Smooth muscle cell (in vitro differentiated cells): ENCODE results near the gene SLC24A4. TPM values are rescaled to one million over a fixed set of nuclear protein-coding genes. Genes with fewer than 3 reads are reported as not detected.

ENCODE experiments used
- DNase-seq: peaks from one replicate; lab custom pipeline; 2025; ENCODE audit not compliant: unreplicated experiment; lab: John Stamatoyannopoulos, UW
- H2AFZ ChIP-seq: fragments of 200-600 bp; sonication (generic); 2 replicates; pipeline ENCODE4 v1.6.0; 2016; ENCODE audit warnings: antibody characterized with exemption, low read depth, mild to moderate bottlenecking
- H3F3A ChIP-seq: fragments of 200-600 bp; sonication (generic); 2 replicates; pipeline ENCODE4 v1.6.0; 2017; ENCODE audit warnings: antibody characterized with exemption, low read depth
- H3K27ac ChIP-seq: fragments of 200-600 bp; sonication (generic); 2 replicates; pipeline ENCODE4 v1.5.1; 2016; ENCODE audit warnings: low read depth, mild to moderate bottlenecking
- H3K27me3 ChIP-seq: fragments of 200-600 bp; sonication (generic); 2 replicates; pipeline ENCODE4 v1.6.1; 2016; ENCODE audit warnings: low read depth, mild to moderate bottlenecking
- H3K36me3 ChIP-seq: fragments of 200-600 bp; sonication (generic); 2 replicates; pipeline ENCODE4 v1.5.1; 2016; ENCODE audit warnings: low read depth
- H3K4me1 ChIP-seq: fragments of 200-600 bp; sonication (generic); 2 replicates; pipeline ENCODE4 v1.5.1; 2016; ENCODE audit warnings: low read depth
- H3K4me2 ChIP-seq: fragments of 200-600 bp; sonication (generic); 2 replicates; pipeline ENCODE4 v1.6.0; 2016; ENCODE audit warnings: mild to moderate bottlenecking
- H3K4me3 ChIP-seq: fragments of 200-600 bp; sonication (generic); 2 replicates; pipeline ENCODE4 v1.5.1; 2016; ENCODE audit warnings: mild to moderate bottlenecking
- H3K79me2 ChIP-seq: fragments of 200-600 bp; sonication (generic); 2 replicates; pipeline ENCODE4 v1.6.0; 2016; ENCODE audit warnings: low read depth, mild to moderate bottlenecking
- H3K9ac ChIP-seq: fragments of 200-600 bp; sonication (generic); 2 replicates; pipeline ENCODE4 v1.6.0; 2016; ENCODE audit warnings: low read depth
- H3K9me3 ChIP-seq: fragments of 200-600 bp; sonication (generic); replicated peaks from 2 replicates; pipeline ENCODE4 v1.5.1; 2016; ENCODE audit warnings: low read depth
- H4K20me1 ChIP-seq: fragments of 200-600 bp; sonication (generic); 2 replicates; pipeline ENCODE4 v1.6.0; 2016; ENCODE audit warnings: low read depth
- WGBS: methylation state at CpG from one replicate; pipeline ENCODE4 v1.1.7; 2016; ENCODE audit warnings: low lambda C conversion rate; 5-methylcytosine and 5-hydroxymethylcytosine counted together
- polyA plus RNA-seq: library from polyadenylated mRNA; unstranded; fragments of >200 nt; fragmentation: Nextera tagmentation; extraction: Ambion mirVana; gene quantifications from 2 replicates; pipeline ENCODE4 v1.2.1, GENCODE V29; 2016
- total RNA-seq: library from RNA; depleted of rRNA; stranded (reverse); fragments of >200 nt; gene quantifications from 2 replicates; pipeline ENCODE4 v1.2.3, GENCODE V29; 2014
- TF ChIP-seq, protein P1 (sequence below): fragments of 200-600 bp; sonication (generic); IDR thresholded peaks from 2 replicates; pipeline ENCODE4 v1.5.1; 2017; ENCODE audit warnings: borderline replicate concordance, mild to moderate bottlenecking, antibody characterized with exemption; ENCODE audit not compliant: insufficient read depth, poor library complexity, severe bottlenecking

The SLC24A4 gene
- total and polyA plus RNA-seq, 2 experiments from 2014 or later: 0.58 TPM; not detected in 1

DNA sequence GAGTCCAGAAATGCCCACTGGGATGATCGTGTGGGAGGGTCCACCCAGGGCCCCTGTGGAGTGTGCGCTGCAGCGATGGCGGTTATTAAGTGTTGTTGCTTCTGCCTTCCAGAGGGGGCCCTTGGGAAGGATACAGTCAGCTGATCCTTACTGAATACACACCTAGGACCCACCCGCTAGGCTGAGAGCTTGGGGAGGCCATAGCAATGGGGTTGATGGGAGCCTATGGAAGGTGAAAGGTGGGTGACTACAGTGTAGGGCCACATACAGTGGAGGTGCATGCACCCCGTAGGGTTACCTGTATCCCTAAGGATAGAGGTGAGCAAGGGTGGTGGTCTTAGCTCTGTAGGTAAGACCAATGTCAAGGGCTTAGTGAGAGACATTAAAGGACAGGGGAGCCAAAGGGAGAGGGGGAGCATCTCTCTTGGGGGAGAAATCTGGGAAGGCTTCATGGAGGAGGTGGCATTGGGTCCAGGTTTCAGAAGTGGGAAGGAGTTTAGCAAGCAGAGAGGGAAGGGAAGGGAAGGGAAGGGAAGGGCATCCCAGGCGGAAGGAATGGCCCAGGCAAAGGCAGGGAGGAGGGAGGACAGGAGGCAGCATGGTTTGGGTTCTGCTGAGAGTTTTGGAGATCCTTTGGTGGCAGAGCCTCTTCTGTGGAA, 117.5 kb downstream of the SLC24A4 start:
- no peak overlapping the region for H3K4me2 ChIP-seq
- no peaks in the 10 kb centered on the region for H3K27me3 ChIP-seq
- H3K4me1 ChIP-seq: no peaks in the 10 kb centered on the region
- no peak for DNase-seq
- TF ChIP-seq, protein P1, sequence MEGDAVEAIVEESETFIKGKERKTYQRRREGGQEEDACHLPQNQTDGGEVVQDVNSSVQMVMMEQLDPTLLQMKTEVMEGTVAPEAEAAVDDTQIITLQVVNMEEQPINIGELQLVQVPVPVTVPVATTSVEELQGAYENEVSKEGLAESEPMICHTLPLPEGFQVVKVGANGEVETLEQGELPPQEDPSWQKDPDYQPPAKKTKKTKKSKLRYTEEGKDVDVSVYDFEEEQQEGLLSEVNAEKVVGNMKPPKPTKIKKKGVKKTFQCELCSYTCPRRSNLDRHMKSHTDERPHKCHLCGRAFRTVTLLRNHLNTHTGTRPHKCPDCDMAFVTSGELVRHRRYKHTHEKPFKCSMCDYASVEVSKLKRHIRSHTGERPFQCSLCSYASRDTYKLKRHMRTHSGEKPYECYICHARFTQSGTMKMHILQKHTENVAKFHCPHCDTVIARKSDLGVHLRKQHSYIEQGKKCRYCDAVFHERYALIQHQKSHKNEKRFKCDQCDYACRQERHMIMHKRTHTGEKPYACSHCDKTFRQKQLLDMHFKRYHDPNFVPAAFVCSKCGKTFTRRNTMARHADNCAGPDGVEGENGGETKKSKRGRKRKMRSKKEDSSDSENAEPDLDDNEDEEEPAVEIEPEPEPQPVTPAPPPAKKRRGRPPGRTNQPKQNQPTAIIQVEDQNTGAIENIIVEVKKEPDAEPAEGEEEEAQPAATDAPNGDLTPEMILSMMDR: no peak
- no peaks in the 10 kb centered on the region for H3F3A ChIP-seq
- no peak overlapping the region for H3K27ac ChIP-seq
- no peak overlapping the region for H3K9ac ChIP-seq
- no peak overlapping the region for H2AFZ ChIP-seq
- no peaks in the 10 kb centered on the region for H3K9me3 ChIP-seq
- H3K36me3 ChIP-seq: no peaks in the 10 kb centered on the region
- no peaks in the 10 kb centered on the region for H4K20me1 ChIP-seq
- H3K79me2 ChIP-seq: no peaks in the 10 kb centered on the region
- WGBS: 95% methylated on average over 7 of the region's 7 CpGs
- H3K4me3 ChIP-seq: no peak overlapping the region

DNA sequence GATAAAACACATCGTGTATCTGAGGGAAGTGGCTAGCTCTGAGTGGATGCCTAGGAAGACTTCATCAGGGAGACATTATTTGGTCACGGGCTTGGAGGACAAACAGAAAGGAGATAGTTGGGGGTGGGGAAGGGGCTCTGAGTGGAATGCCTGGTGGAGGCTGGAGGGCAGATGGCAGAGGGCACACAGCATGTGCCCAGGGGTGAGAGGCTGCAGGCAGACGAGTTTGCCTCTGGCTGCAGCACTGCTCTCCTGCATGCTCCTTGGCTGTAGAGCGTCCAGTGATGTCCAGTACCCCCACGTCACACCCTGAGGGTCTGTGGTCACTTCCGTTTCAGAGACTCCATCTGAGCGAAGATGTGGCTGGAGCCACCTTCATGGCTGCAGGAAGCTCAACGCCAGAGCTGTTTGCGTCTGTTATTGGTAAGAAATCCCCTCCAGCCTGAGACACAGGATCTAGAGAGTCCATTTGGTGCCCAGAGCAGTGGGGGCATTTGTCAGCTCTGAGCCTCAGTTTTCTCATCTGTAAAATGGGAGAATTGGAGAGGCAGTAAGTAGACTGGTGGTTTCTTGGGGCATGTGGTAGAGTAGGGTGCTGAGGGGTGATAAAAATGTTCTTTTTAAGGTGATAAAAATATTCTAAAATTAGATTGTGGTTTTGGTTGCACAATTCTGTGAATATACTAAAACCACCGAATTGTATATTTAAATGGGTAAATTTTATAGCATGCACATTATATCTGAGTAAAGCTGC, 119.0 kb downstream of the SLC24A4 start:
- no peak overlapping the region for H2AFZ ChIP-seq
- no peaks in the 10 kb centered on the region for H3K9me3 ChIP-seq
- TF ChIP-seq, protein P1: no peak
- H3K27ac ChIP-seq: no peak overlapping the region
- no peak overlapping the region for H3K4me2 ChIP-seq
- no peaks in the 10 kb centered on the region for H3F3A ChIP-seq
- WGBS: 93% methylated on average over 10 of the region's 10 CpGs
- H3K4me3 ChIP-seq: no peak overlapping the region
- H3K4me1 ChIP-seq: no peaks in the 10 kb centered on the region
- no peaks in the 10 kb centered on the region for H3K36me3 ChIP-seq
- no peaks in the 10 kb centered on the region for H3K79me2 ChIP-seq
- no peak overlapping the region for H3K9ac ChIP-seq
- no peak for DNase-seq
- no peaks in the 10 kb centered on the region for H4K20me1 ChIP-seq
- no peaks in the 10 kb centered on the region for H3K27me3 ChIP-seq

DNA sequence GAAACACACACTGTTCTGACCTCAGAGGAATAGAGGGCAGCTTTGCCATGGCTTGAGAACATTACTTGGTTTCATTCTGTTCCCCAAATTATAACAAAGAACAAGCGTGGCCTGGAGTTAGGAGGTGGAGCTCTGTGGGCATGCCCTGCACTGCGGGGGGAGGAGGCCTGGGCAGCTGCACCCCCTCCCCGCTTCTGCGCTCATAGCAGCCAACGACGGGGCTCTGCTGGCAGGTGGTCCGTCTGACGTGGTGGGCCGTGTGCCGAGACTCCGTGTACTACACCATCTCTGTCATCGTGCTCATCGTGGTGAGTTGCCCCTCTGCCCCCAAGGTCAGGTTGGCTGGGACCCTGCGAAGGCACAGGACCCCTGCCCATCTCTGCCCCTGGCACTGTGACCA, 120.2 kb downstream of the SLC24A4 start:
- Histone ChIP-seq H3K4me1 (no peaks in the 10 kb centered on the region), H3K36me3 (no peaks in the 10 kb centered on the region), H3F3A (no peaks in the 10 kb centered on the region), H3K27me3 (no peaks in the 10 kb centered on the region), H3K9ac (no peak overlapping the region), H3K4me3 (no peak overlapping the region), H4K20me1 (no peaks in the 10 kb centered on the region), H3K4me2 (no peak overlapping the region), H3K79me2 (no peaks in the 10 kb centered on the region), H3K27ac (no peak overlapping the region), H2AFZ (no peak overlapping the region), H3K9me3 (no peaks in the 10 kb centered on the region)
- TF ChIP-seq, protein P1: no peak
- WGBS: 92% methylated on average over 14 of the region's 14 CpGs
- no peak for DNase-seq
